Stimulated activated CD8-positive, alpha-beta memory T cell treated with anti-CD3 and anti-CD28 coated beads, Interleukin-15, amount 100 ng/mL, for 4 hours (primary cell): ENCODE measurements around the gene SIGLEC10.

Experiments used
- DNase-seq, 2 donors: peaks; one replicate each; pipeline ENCODE4 v3.0.0-alpha.2; 2020; ENCODE audit warnings: low read depth in 2 of 2

SIGLEC10 gene

GRCh38 chr19:51394050-51394836 is 23.2 kb downstream of the SIGLEC10 start:
- DNase-seq = peak; percentile 74 to 86

- no peak for DNase-seq
Measured at GRCh38 chr19:51392701-51393100, 24.7 kb downstream of the SIGLEC10 start.

GRCh38 chr19:51391073-51391611 is 26.3 kb downstream of the SIGLEC10 start:
- no peak for DNase-seq

GRCh38 chr19:51389143-51389542 is 28.3 kb downstream of the SIGLEC10 start:
- no peak for DNase-seq

GRCh38 chr19:51387924-51388389 is 29.5 kb downstream of the SIGLEC10 start, which contains the start of gene LIM2:
TSS of gene LIM2 (minus strand) at chr19:51387974. CDS start at chr19:51387443, 531 bp downstream.
- no peak for DNase-seq

- no peak for DNase-seq
Measured at GRCh38 chr19:51386882-51387520, 30.4 kb downstream of the SIGLEC10 start.

- no peak for DNase-seq
Measured at GRCh38 chr19:51382004-51382403, 35.4 kb downstream of the SIGLEC10 start.

GRCh38 chr19:51380379-51380778 is 37.1 kb downstream of the SIGLEC10 start:
- DNase-seq = no peak

GRCh38 chr19:51377422-51377821 is 40.0 kb downstream of the SIGLEC10 start:
- DNase-seq = no peak

GRCh38 chr19:51375504-51376221 is 41.8 kb downstream of the SIGLEC10 start:
- DNase-seq = no peak

- DNase-seq = peak; percentile 78 to 91
Measured at GRCh38 chr19:51372649-51373504, 44.6 kb downstream of the SIGLEC10 start, which contains the start of gene NKG7. TSS of gene NKG7 (minus strand) at chr19:51372654. CDS start at chr19:51372535, 119 bp downstream.

GRCh38 chr19:51372021-51372648 is 45.3 kb downstream of the SIGLEC10 start:
- no peak for DNase-seq

GRCh38 chr19:51371186-51371690 is 46.2 kb downstream of the SIGLEC10 start:
- no peak for DNase-seq

GRCh38 chr19:51370230-51370629 is 47.2 kb downstream of the SIGLEC10 start:
- DNase-seq = no peak

GRCh38 chr19:51368366-51369282 is 48.8 kb downstream of the SIGLEC10 start, which contains the start of gene CLDND2:
TSS of gene CLDND2 (minus strand) at chr19:51369003. CDS start at chr19:51368577, 426 bp downstream.
- DNase-seq = no peak

- DNase-seq = peak; percentile 96
Measured at GRCh38 chr19:51367565-51368365, 49.7 kb downstream of the SIGLEC10 start.

GRCh38 chr19:51367255-51367564 is 50.2 kb downstream of the SIGLEC10 start:
- DNase-seq = no peak
